Fibroblast of gingiva (primary cell): Measurements from ENCODE around the gene TMEM119.
"Not testable (repeated sequence)": the region's sequence is repeated elsewhere in the genome, so short reads cannot be mapped to it uniquely, and the experiment has no call there.

Source experiments
- DNase-seq: peaks from one replicate; pipeline ENCODE4 v3.0.0-alpha.2; 2011; ENCODE audit warnings: low read depth

The TMEM119 gene

DNA sequence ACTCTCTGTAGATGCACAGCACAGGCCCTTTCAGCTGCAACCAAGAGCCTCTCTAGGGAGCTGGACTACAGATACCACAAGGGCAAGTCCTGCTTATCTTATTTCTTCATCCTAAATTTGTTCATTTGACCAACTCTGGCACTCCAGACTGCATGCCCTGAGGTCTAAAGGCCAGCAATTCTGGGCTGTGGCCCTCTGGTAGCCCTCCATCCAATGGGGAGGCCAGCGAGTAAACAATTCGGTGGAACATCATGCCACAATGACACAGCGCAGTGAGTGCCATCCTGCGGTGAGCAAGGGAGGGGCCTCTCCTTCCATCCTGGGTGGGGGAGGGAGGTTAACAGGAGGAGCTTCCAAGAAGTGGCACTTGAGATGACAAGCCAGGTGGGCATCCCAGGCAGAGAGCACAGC, 36.5 kb upstream of the TMEM119 start:
- DNase-seq: peak; percentile 45

GRCh38 chr12:108633534-108634248, 35.8 kb upstream of the TMEM119 start, which contains the start of gene SELPLG:
SELPLG (minus strand) TSS chr12:108633894; CDS start chr12:108624307, 9,587 bp downstream.
- no peak for DNase-seq

DNA sequence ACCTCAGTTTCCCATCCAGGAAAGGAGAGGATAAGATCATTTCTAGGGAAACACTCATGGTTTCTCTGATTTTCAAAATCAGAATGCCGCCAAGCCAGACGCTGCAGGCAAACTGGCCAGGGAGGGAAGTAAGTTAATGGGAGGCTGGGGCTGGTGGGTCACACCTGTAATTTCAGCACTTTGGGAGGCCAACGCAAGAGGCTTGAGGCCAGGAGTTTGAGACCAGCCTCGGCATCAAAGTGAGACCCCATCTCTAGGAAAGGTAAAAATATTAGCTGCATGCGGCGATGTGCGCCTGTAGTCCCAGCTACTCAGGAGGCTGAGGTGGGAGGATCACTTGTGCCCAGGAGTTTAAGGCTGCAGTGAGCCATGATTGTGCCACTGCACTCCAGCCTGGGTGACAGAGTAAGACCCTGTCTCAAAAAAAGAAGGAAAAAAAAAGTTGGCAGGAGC, 35.2 kb upstream of the TMEM119 start:
- no peak for DNase-seq

DNA sequence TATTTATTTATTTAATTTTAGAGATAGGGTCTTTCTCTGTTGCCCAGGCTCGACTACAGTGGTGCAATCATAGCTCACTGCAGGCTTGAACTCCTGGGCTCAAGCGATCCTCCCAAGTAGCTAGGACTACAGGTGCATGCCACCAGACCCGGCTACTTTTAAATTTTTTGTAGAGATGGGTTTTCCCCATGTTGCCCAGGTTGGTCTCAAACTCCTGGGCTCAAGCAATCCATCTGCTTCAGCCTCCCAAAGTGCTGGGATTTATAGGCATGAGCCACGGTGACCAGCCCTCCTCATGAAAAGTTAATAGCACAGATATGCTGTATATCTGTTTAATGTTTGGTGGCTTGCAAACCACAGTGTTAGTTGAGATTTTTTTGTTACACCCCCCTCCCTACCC, 33.4 kb upstream of the TMEM119 start:
- DNase-seq: not testable (repeated sequence)

DNA sequence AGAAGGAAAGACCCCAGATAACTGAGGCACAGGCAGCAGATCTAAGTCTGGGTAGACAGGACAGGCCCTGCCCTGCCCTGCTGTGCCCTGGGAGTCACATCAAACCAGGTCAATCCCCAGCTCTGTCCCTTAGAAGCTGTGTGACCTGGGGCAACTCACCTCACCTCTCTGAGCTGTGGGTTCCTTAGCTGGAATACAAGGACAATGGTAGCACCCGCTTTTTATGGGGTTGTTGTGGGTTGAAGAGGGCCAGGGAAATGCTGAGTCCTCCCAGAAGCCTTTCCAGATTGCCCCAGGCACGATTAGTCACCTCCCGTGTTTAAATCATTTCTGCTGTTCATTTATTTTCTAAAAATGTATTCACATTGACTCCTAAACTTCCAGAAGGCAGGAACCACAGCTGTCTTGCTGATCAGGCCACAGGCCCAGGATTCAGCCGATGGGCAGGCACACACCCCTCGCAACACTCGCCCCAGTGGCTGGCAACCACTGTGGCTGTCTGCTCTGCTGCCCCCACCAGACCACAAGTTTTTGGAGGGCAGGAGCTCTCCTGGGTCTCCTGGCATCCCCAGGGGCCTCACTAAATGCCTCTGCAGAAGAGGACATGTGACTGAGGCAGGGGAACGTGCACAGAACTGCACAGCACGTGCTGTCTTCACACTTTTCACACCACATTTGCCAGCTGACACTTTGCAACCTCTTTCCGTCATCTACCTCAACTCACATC, 32.8 kb upstream of the TMEM119 start:
- peak; percentile 62 for DNase-seq

- peak; percentile 71 for DNase-seq
Observed at GRCh38 chr12:108629824-108630476, 32.1 kb upstream of the TMEM119 start.

- no peak for DNase-seq
Observed at GRCh38 chr12:108629151-108629550, 31.3 kb upstream of the TMEM119 start.

DNA sequence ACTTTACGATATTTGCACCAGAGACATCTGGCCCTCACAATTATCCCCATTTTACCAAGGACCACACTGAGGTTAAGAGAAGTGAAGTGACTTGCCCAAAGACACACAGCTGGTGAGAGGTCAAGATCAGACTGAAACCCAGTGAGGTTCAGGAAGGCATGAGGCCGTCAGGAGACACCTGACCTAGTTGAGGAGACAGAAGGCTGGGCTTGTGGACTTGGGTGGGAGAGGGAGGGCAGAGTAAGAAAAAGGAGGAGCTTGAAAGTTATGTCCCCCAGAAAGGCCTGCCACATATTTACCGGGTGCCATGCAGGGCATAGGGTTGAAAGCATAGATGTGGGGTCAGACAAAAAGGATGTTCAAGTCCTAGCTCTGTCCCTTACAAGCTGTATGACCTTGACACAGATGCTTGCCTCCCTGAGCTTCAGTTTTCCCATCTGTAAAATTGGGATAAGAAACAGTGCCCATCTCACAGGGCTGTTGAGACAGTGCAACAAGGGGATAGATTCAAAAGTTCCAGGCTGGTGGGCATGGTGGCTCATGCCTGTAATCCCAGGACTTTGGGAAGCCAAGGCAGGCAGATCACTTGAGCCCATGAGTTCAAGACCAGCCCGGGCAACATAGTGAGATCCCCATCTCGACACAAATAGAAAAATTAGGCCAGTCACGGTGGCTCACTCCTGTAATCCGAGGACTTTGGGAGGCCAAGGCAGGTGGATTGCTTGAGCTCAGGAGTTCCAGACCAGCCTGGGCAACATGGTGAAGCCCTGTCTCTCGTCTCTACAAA, 29.4 kb upstream of the TMEM119 start:
- DNase-seq: no peak

DNA sequence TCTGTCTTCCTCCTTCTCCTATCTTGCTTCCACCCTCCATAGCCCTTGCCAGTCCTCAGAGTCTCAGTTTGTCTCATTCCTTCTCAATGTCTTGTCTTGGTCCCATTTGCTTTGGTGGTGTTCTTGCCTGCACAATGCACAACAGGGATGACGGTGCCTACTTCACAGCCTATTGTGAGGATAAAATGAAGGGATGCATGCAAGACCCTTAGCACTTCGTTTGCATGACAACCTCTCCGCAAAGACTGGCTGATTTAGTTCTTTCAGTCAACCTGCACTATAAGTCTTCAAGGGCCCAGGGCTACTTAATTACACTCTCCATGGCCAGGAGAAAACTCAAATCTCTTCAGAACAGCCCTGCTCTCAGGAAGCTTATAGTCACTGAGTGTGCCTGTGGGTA, 27.3 kb upstream of the TMEM119 start:
- DNase-seq: no peak

DNA sequence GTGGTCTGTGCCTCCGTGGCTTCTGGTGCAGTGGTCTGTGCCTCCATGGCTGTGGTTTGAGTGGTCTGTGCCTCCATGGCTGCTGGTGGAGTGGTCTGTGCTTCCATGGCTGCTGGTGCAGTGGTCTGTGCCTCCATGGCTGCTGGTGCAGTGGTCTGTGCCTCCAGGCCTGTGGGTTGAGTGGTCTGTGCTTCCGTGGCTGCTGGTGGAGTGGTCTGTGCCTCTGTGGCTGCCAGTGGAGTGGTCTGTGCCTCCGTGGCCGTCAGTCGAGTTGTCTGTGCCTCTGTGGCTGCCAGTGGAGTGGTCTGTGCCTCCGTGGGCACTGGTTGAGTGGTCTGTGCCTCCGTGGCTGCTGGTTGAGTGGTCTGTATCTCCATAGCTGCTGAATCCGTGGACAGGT, 25.7 kb upstream of the TMEM119 start:
- no peak for DNase-seq

- DNase-seq: no peak
Observed at GRCh38 chr12:108622921-108623514, 25.1 kb upstream of the TMEM119 start.

- DNase-seq: peak; percentile 53
Observed at GRCh38 chr12:108622421-108622820, 24.5 kb upstream of the TMEM119 start.

GRCh38 chr12:108621161-108621560, 23.3 kb upstream of the TMEM119 start:
- DNase-seq: no peak

- peak; percentile 89 for DNase-seq
Observed at GRCh38 chr12:108620236-108620879, 22.5 kb upstream of the TMEM119 start.

GRCh38 chr12:108619369-108620160, 21.7 kb upstream of the TMEM119 start:
- DNase-seq: no peak

- DNase-seq: not testable (repeated sequence)
Observed at GRCh38 chr12:108618953-108619274, 21.0 kb upstream of the TMEM119 start.

DNA sequence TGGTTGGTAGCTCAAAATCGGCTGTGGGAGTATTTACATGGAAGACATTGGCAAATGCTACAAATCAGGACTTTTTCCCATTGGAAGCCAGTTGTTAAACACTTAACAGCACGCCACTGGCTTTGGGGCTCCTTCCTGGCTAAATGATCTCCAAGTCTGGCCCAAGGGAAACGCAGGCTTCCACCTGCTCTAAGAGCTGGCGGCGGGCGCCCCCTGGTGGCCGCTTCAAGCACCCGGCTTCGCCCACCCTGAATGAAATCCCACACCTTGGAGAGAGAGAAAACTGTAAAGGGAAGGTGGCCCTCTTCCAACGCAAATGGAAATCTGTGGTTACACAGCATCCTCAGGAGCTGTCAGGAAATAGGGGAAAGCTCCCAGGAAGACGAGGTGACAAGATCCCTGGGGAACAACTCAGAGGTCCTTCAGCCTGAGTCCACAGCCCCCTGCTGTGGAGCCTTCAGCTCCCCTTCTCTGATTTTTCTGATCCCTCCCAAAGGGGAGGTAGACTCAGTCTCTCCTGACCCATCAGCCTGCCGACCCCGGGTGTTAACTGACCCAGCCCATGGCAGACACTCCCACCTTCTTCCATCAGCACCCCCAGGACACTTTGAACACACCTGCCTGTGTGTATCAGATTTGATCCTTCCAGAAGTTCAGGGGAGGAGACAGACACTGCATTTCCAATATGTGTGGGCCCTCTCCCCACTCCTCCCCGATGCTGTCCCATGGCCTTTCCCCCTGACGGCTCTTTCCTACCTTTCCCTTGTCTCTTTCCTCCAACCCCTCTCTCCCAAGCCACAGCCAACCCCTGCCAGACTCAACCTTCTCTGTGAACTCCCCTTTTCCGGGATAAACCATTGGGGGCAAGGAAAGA, 20.4 kb upstream of the TMEM119 start:
- DNase-seq: peak; percentile 77

DNA sequence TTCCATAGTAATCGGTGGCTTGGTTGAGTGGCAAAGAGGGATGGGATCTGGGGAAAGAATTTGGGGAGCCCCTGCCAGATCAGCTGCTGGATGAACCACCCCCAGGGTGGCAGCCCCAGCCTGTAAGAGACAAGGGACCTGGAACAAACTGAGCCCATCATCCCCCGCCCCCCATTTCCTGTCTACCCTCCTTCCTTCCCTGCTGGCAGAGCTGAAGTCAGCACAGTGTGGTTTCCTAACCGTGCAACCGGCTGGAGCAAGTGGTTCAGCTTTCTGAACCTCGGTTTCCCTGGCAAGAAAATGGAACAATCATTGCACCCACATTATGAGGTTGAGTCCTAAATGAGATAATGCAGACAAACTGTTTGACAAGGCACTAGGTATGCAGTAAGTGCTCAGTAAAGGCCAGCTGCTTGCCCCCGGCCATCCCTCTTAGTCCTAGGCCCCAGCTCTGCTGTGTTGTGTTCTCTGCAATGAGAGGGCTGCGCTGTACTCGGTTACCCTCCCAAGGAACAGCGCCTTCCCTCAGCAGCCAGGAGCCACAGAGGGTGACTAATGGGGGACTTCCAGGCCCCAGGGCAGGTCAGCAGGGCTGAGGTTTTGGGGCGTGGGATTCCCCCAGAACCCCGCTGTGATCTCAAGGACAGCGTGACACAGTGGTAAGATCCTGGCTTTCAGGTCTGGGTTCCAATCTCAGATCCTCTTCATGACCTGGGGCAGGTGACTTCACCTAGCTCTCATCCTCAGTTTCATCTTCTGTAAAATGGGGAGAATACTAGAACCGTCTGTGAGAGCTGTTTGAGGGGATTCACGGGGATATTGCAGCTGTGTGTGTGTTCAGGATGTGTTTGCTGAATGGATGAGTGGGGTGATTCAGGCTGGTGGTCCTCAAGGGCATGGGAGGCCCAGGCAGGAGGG, 19.3 kb upstream of the TMEM119 start:
- DNase-seq: no peak
